Astrocyte (in vitro differentiated cells and primary cell): ENCODE measurements around the gene TLL2. TPM values are rescaled to one million over a fixed set of nuclear protein-coding genes. Genes with fewer than 3 reads are reported as not detected.

Experiments used
- DNase-seq: peaks from one replicate; pipeline ENCODE4 v3.0.0-alpha.2; 2010; ENCODE audit warnings: low read depth
- FAIRE-seq: peaks from 2 replicates; lab custom pipeline; 2011; peaks lifted over from hg19 to GRCh38; lab: Jason Lieb, UNC
- H2AFZ ChIP-seq: 2 replicates; pipeline ENCODE4 v1.6.0; 2012; ENCODE audit warnings: low read depth, low read length, inconsistent platforms
- H3K27ac ChIP-seq: 2 replicates; pipeline ENCODE4 v1.5.1; 2011; ENCODE audit warnings: low read depth, low read length, inconsistent platforms
- H3K27me3 ChIP-seq: 2 replicates; pipeline ENCODE4 v1.6.0; 2011; ENCODE audit warnings: low read length, inconsistent platforms; ENCODE audit not compliant: insufficient read depth
- H3K36me3 ChIP-seq: 2 replicates; pipeline ENCODE4 v1.5.1; 2011; ENCODE audit warnings: low read length, inconsistent platforms; ENCODE audit not compliant: insufficient read depth
- H3K4me1 ChIP-seq: 2 replicates; pipeline ENCODE4 v1.5.1; 2011; ENCODE audit warnings: low read length, inconsistent platforms; ENCODE audit not compliant: insufficient read depth
- H3K4me2 ChIP-seq: 2 replicates; pipeline ENCODE4 v1.6.0; 2012; ENCODE audit warnings: low read length, inconsistent platforms
- H3K4me3 ChIP-seq: 2 replicates; pipeline ENCODE4 v1.5.1; 2011; ENCODE audit warnings: low read depth, mild to moderate bottlenecking, low read length, inconsistent platforms; ENCODE audit not compliant: insufficient read depth
- H3K79me2 ChIP-seq: 2 replicates; pipeline ENCODE4 v1.6.0; 2012; ENCODE audit warnings: mild to moderate bottlenecking, low read length, inconsistent platforms; ENCODE audit not compliant: insufficient read depth
- H3K9ac ChIP-seq: 2 replicates; pipeline ENCODE4 v1.6.0; 2012; ENCODE audit warnings: mild to moderate bottlenecking, low read length, inconsistent platforms
- H3K9me3 ChIP-seq: 2 replicates; pipeline ENCODE4 v1.5.1; 2012; ENCODE audit warnings: low read depth, mild to moderate bottlenecking, low read length, inconsistent platforms; ENCODE audit not compliant: insufficient read depth
- H4K20me1 ChIP-seq: 2 replicates; pipeline ENCODE4 v1.6.0; 2012; ENCODE audit warnings: low read length, inconsistent platforms; ENCODE audit not compliant: insufficient read depth
- H3K27ac Mint-ChIP-seq: one replicate; pipeline ENCODE4 v1.8.0; 2021; ENCODE audit warnings: mild to moderate bottlenecking, mixed read lengths; ENCODE audit not compliant: unreplicated experiment
- H3K27me3 Mint-ChIP-seq: one replicate; pipeline ENCODE4 v1.8.0; 2021; ENCODE audit warnings: low read depth, mixed read lengths; ENCODE audit not compliant: unreplicated experiment
- H3K36me3 Mint-ChIP-seq: one replicate; pipeline ENCODE4 v1.8.0; 2021; ENCODE audit warnings: low read depth, mixed read lengths; ENCODE audit not compliant: unreplicated experiment
- H3K4me1 Mint-ChIP-seq: one replicate; pipeline ENCODE4 v1.8.0; 2021; ENCODE audit warnings: low read depth, mixed read lengths; ENCODE audit not compliant: unreplicated experiment
- H3K4me3 Mint-ChIP-seq: one replicate; pipeline ENCODE4 v1.8.0; 2021; ENCODE audit warnings: mild to moderate bottlenecking, moderate library complexity, mixed read lengths; ENCODE audit not compliant: unreplicated experiment
- H3K9me3 Mint-ChIP-seq: one replicate; pipeline ENCODE4 v1.8.0; 2021; ENCODE audit warnings: mild to moderate bottlenecking, mixed read lengths; ENCODE audit not compliant: unreplicated experiment
- CTCF ChIP-seq: IDR thresholded peaks from 2 replicates; pipeline ENCODE4 v1.5.1; 2011; ENCODE audit warnings: low read depth, mild to moderate bottlenecking, inconsistent platforms, low read length, moderate library complexity; ENCODE audit not compliant: insufficient read depth
- EZH2 ChIP-seq: IDR thresholded peaks from 2 replicates; pipeline ENCODE4 v1.6.1; 2012; ENCODE audit warnings: mild to moderate bottlenecking, low read length, inconsistent platforms; ENCODE audit not compliant: insufficient read depth
- total RNA-seq: library from RNA; stranded (reverse); gene quantifications from 2 replicates; pipeline ENCODE4 v1.2.1, GENCODE V29; 2021

Gene TLL2
- total RNA-seq, 1 donor from 2014 or later, result 7.6 TPM

- Mint-ChIP-seq H3K36me3 (peaks cover 11% of the 10 kb centered on the region), H3K4me1 (peaks cover 3% of the 10 kb centered on the region), H3K27me3 (no peaks in the 10 kb centered on the region), H3K4me3 (no peak overlapping the region), H3K9me3 (no peaks in the 10 kb centered on the region), H3K27ac (no peak overlapping the region)
- Histone ChIP-seq H3K27me3 (no peaks in the 10 kb centered on the region), H3K9ac (no peak overlapping the region), H3K4me3 (no peak overlapping the region), H3K36me3 (peaks cover 34% of the 10 kb centered on the region), H2AFZ (no peak overlapping the region), H4K20me1 (peaks cover 85% of the 10 kb centered on the region), H3K27ac (no peak overlapping the region), H3K4me2 (no peak overlapping the region), H3K4me1 (no peaks in the 10 kb centered on the region), H3K9me3 (no peaks in the 10 kb centered on the region), H3K79me2 (peaks cover 63% of the 10 kb centered on the region)
- TF ChIP-seq EZH2, result no peak
- no peak for TF ChIP-seq CTCF
- FAIRE-seq (no peak), DNase-seq (no peak)
Observed at GRCh38 chr10:96560489-96560888, 46.8 kb upstream of the TLL2 start.

- Mint-ChIP-seq H3K27me3 (no peaks in the 10 kb centered on the region), H3K4me1 (no peaks in the 10 kb centered on the region), H3K36me3 (peaks cover 9% of the 10 kb centered on the region), H3K27ac (no peak overlapping the region), H3K9me3 (no peaks in the 10 kb centered on the region), H3K4me3 (no peak overlapping the region)
- FAIRE-seq (no peak), DNase-seq (no peak)
- H3K4me3 ChIP-seq, result no peak overlapping the region
- peaks cover 43% of the 10 kb centered on the region for H3K79me2 ChIP-seq
- H3K4me2 ChIP-seq, result no peak overlapping the region
- no peaks in the 10 kb centered on the region for H3K27me3 ChIP-seq
- no peak overlapping the region for H3K27ac ChIP-seq
- no peaks in the 10 kb centered on the region for H3K4me1 ChIP-seq
- H4K20me1 ChIP-seq, result peaks cover 64% of the 10 kb centered on the region
- H2AFZ ChIP-seq, result no peak overlapping the region
- no peaks in the 10 kb centered on the region for H3K9me3 ChIP-seq
- no peak overlapping the region for H3K9ac ChIP-seq
- peak; percentile 34 for TF ChIP-seq CTCF
- TF ChIP-seq EZH2, result no peak
- peaks cover 43% of the 10 kb centered on the region for H3K36me3 ChIP-seq
Observed at GRCh38 chr10:96556003-96556402, 42.3 kb upstream of the TLL2 start.

- Mint-ChIP-seq H3K36me3 (peaks cover 9% of the 10 kb centered on the region), H3K9me3 (no peaks in the 10 kb centered on the region), H3K4me1 (no peaks in the 10 kb centered on the region), H3K27me3 (no peaks in the 10 kb centered on the region), H3K27ac (no peak overlapping the region), H3K4me3 (no peak overlapping the region)
- no peak overlapping the region for H3K4me3 ChIP-seq
- peaks cover 59% of the 10 kb centered on the region for H4K20me1 ChIP-seq
- H3K27ac ChIP-seq, result no peak overlapping the region
- no peaks in the 10 kb centered on the region for H3K9me3 ChIP-seq
- peaks cover 39% of the 10 kb centered on the region for H3K79me2 ChIP-seq
- no peaks in the 10 kb centered on the region for H3K27me3 ChIP-seq
- H3K4me2 ChIP-seq, result no peak overlapping the region
- H3K4me1 ChIP-seq, result no peaks in the 10 kb centered on the region
- H3K36me3 ChIP-seq, result peaks cover 48% of the 10 kb centered on the region
- H3K9ac ChIP-seq, result no peak overlapping the region
- no peak overlapping the region for H2AFZ ChIP-seq
- FAIRE-seq (no peak), DNase-seq (no peak)
- TF ChIP-seq EZH2 (no peak), CTCF (no peak)
Observed at GRCh38 chr10:96555330-96555729, 41.6 kb upstream of the TLL2 start.
